Measurements from ENCODE around the gene MLEC. TPM values are rescaled to one million over a fixed set of nuclear protein-coding genes. Genes with fewer than 3 reads are reported as not detected.
A peak's percentile ranks its signal among the peaks of the same experiment; 100 is the strongest.

MLEC gene
- total and polyA plus RNA-seq, 8 donors, result 168 to 209 (median 195) TPM

DNA sequence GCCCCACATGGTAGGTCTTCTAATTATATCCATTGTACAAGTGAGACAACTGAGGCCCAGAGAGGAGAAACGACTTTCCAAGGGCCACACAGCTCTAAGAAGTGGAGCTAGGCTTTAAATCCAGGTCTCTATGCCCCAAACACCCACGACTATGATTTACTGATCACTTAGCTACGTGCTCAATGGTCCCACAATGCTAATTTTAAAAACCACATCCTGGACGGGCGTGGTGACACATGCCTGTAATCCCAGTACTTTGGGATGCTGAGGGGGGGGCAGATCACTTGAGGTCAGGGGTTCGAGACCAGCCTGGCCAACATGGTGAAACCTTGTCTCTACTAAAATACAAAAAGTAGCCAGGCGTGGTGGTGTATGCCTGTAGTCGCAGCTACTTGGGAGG is 8.4 kb upstream of the MLEC start:
- TF ChIP-seq, protein P1, sequence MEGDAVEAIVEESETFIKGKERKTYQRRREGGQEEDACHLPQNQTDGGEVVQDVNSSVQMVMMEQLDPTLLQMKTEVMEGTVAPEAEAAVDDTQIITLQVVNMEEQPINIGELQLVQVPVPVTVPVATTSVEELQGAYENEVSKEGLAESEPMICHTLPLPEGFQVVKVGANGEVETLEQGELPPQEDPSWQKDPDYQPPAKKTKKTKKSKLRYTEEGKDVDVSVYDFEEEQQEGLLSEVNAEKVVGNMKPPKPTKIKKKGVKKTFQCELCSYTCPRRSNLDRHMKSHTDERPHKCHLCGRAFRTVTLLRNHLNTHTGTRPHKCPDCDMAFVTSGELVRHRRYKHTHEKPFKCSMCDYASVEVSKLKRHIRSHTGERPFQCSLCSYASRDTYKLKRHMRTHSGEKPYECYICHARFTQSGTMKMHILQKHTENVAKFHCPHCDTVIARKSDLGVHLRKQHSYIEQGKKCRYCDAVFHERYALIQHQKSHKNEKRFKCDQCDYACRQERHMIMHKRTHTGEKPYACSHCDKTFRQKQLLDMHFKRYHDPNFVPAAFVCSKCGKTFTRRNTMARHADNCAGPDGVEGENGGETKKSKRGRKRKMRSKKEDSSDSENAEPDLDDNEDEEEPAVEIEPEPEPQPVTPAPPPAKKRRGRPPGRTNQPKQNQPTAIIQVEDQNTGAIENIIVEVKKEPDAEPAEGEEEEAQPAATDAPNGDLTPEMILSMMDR (IDR thresholded peaks at IDR 0.05), result no peak

DNA sequence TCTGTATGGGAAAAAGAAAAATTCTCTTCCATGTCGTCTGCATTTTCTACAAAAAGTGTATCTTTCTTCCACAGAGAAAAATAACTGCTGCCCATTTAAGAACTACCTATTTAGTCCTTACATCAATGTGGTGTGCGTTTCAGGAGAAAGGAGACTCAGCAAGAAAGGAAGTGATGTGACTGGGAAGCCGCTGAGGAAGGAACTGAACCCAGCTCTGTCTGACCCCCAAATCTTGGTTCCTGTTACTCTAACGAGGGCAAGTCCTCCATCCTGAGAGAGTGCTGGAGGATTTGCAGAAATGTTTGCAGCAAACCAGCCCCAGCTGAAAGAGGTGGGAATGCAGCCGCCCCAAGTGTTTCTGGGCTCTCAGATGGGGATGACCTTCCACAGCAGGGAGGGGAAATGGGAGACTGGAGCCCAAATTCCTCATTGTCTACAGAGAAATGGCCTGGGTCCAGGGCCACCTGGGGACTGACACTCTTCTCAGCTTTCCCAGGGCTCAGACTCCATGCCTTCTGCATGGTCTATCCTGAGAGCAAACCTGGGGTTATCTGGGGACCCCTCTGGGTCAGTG is 6.7 kb upstream of the MLEC start:
- no peak overlapping the region for H3K4me3 ChIP-seq
- no peaks in the 10 kb centered on the region for H3K27me3 ChIP-seq
- H3K27ac ChIP-seq, result no peak overlapping the region
- ATAC-seq, result no peak
- TF ChIP-seq, protein P1 (IDR thresholded peaks at IDR 0.05), result no peak
- no peaks in the 10 kb centered on the region for H3K9me3 ChIP-seq
- no peak for DNase-seq
- intact Hi-C loops (cut with DNase I), result no loop called here
- H3K36me3 ChIP-seq, result no peaks in the 10 kb centered on the region
- H3K4me1 ChIP-seq, result peaks cover 0 to 27% of the 10 kb centered on the region in 2 donors

More for the DNA sequence above, 8.4 kb upstream of the MLEC start:
- Histone ChIP-seq H3K27me3 (no peaks in the 10 kb centered on the region), H3K4me1 (peaks cover 0 to 19% of the 10 kb centered on the region in 2 donors), H3K4me3 (no peak overlapping the region), H3K9me3 (no peaks in the 10 kb centered on the region), H3K36me3 (no peaks in the 10 kb centered on the region), H3K27ac (no peak overlapping the region)
- ATAC-seq (no peak), DNase-seq (no peak)
- intact Hi-C loops (cut with DNase I), result no loop called here

DNA sequence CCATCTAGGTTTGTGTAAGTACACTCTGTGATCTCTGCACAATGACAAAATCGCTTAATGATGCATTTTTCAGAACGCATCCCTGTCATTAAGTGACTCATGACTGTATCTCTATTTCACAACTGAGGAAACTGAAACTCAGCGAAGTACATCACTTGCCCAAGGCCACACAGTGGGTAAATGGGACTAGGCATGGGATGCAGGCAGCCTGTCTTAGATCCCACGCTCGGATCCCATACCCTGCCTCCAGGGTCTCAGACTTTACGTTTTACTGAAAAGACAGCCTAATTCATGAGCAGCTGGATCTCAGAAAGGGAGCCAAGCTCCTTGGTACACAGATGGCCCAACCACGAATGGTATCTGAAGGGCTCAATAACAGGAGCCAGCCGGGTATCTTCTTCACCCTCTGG is 2.4 kb upstream of the MLEC start:
- TF ChIP-seq, protein P1 (IDR thresholded peaks at IDR 0.05), result no peak
- DNase-seq, result no peak
- Histone ChIP-seq H3K4me1 (peaks cover 4 to 52% of the 10 kb centered on the region in 2 donors), H3K36me3 (no peaks in the 10 kb centered on the region), H3K4me3 (no peak overlapping the region), H3K27me3 (no peaks in the 10 kb centered on the region), H3K9me3 (no peaks in the 10 kb centered on the region), H3K27ac (peak overlapping the region in 1 of 2 donors; percentile 96)
- no peak for ATAC-seq
- intact Hi-C loops (cut with DNase I), result no loop called here

DNA sequence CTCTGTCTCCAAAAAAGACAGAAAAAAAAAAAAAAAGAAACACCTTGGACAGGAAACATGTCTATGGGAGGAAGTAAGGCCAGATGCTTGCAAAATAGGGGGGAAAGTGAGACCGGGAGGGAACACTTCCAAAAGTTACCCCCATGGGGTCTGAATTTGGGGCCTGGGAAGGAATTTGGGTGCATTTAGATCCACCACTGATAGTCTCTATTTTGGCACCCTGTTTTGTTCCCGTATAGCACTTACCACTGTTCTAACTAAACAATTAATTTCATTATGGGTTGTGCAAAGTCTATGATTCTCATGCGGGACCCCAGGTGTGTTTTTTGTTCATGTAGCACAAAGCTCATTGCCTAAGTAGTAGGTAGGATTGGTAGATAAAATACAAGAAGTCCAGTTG is 1.4 kb upstream of the MLEC start:
- intact Hi-C loops (cut with DNase I), result no loop called here
- no peaks in the 10 kb centered on the region for H3K27me3 ChIP-seq
- H3K27ac ChIP-seq, result peak overlapping the region in 1 of 2 donors; percentile 96

DNA sequence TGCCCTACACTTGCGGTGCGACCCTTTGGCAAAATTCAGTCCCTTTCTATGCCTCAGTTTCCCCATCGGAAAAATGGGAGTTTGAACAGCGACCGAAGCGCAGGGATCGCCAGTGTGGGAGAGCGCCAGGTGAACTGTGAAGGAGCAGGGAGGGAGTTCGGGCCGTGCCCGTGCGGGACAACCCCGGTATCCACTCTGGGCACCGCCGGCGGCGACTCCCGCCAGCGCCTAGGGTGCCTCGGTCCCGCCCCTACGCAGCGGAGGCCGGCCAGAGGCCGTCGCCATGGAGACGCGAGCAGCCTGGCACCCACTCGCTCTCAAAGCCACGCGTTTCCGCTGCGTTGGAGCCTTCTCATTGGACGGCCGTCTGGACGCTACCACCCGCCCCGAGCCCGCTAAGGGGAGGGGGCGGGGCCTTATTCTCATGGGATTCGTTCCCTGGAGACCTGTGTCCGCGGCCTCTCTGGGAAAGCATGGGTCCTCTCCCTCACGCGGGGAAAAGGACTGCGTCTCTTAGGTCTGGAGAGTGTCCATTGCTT is 729 bp upstream of the MLEC start:
- Histone ChIP-seq H3K27ac (peak overlapping the region; percentile 87 to 96), H3K36me3 (no peaks in the 10 kb centered on the region), H3K4me1 (peaks cover 15 to 58% of the 10 kb centered on the region in 2 donors), H3K4me3 (peak overlapping the region; percentile 71 to 95), H3K27me3 (no peaks in the 10 kb centered on the region), H3K9me3 (no peaks in the 10 kb centered on the region)
- intact Hi-C loops (cut with DNase I), result no loop called here
- TF ChIP-seq, protein P1 (IDR thresholded peaks at IDR 0.05), result no peak
- ATAC-seq (peak; percentile 90), DNase-seq (peak in 3 of 4 donors; percentile 99)

More for the DNA sequence above, 1.4 kb upstream of the MLEC start:
- ATAC-seq (no peak), DNase-seq (no peak)
- H3K9me3 ChIP-seq, result no peaks in the 10 kb centered on the region
- H3K36me3 ChIP-seq, result no peaks in the 10 kb centered on the region
- H3K4me3 ChIP-seq, result peak overlapping the region in 1 of 2 donors; percentile 95
- H3K4me1 ChIP-seq, result peaks cover 14 to 52% of the 10 kb centered on the region in 2 donors
- TF ChIP-seq, protein P1 (IDR thresholded peaks at IDR 0.05), result no peak
